Liver (tissue), 9 donors: ENCODE results near the gene C6orf120. TPM values are rescaled to one million over a fixed set of nuclear protein-coding genes. Genes with fewer than 3 reads are reported as not detected.

ENCODE experiments used
- DNase-seq: peaks from one replicate; pipeline ENCODE4 v3.0.0-alpha.2; 2017; ENCODE audit warnings: low spot score
- H3K27ac ChIP-seq, 2 donors: one replicate each; pipeline ENCODE4 v1.7.0; 2013; ENCODE audit warnings: inconsistent platforms in 2 of 2, low read length in 2 of 2, control low read depth in 1 of 2, low read depth in 1 of 2, mild to moderate bottlenecking in 1 of 2
- H3K27me3 ChIP-seq, 4 donors: one replicate each; pipeline versions ENCODE4 v1.6.1 to v1.7.0; 2013; ENCODE audit warnings: low read length in 3 of 4, inconsistent platforms in 1 of 4, mild to moderate bottlenecking in 1 of 4, moderate library complexity in 1 of 4; ENCODE audit not compliant: control insufficient read depth in 4 of 4, insufficient read depth in 4 of 4
- H3K36me3 ChIP-seq, 4 donors: one replicate each; pipeline versions ENCODE4 v1.6.1 to v1.7.0; 2013; ENCODE audit warnings: low read length in 3 of 4, mild to moderate bottlenecking in 3 of 4, low read depth in 1 of 4, moderate library complexity in 1 of 4; ENCODE audit not compliant: control insufficient read depth in 4 of 4, insufficient read depth in 3 of 4
- H3K4me1 ChIP-seq, 4 donors: one replicate each; pipeline versions ENCODE4 v1.6.1 to v1.7.0; 2013; ENCODE audit warnings: low read length in 3 of 4, mild to moderate bottlenecking in 3 of 4, moderate library complexity in 1 of 4; ENCODE audit not compliant: control insufficient read depth in 4 of 4, insufficient read depth in 4 of 4
- H3K4me3 ChIP-seq, 3 donors: one replicate each; pipeline versions ENCODE4 v1.6.1 to v1.7.0; 2013; ENCODE audit warnings: low read length in 3 of 3, control low read depth in 1 of 3, low read depth in 1 of 3, mild to moderate bottlenecking in 1 of 3
- H3K9ac ChIP-seq, 2 donors: one replicate each; pipeline ENCODE4 v1.7.0; 2013; ENCODE audit warnings: low read length in 2 of 2, mild to moderate bottlenecking in 2 of 2, moderate library complexity in 2 of 2, control low read depth in 1 of 2, low read depth in 1 of 2
- H3K9me3 ChIP-seq, 4 donors: one replicate each; pipeline versions ENCODE4 v1.6.1 to v1.7.0; 2013; ENCODE audit warnings: low read length in 3 of 4; ENCODE audit not compliant: control insufficient read depth in 4 of 4
- ATF3 ChIP-seq: IDR thresholded peaks from 2 replicates; pipeline ENCODE4 v1.6.1; 2016; ENCODE audit warnings: antibody characterized with exemption
- CTCF ChIP-seq: fragments of 150-350 bp; IDR thresholded peaks from 2 replicates; pipeline ENCODE4 v1.5.1; 2017; ENCODE audit warnings: improper control_type of control experiment, low read depth, low read length; ENCODE audit not compliant: missing input control
- EGR1 ChIP-seq, 2 donors: IDR thresholded peaks; 2 replicates each; pipeline ENCODE4 v1.6.1; 2016 to 2018; ENCODE audit warnings: antibody characterized with exemption in 2 of 2, low read depth in 2 of 2
- FOXA1 ChIP-seq: IDR thresholded peaks from 2 replicates; pipeline ENCODE4 v1.6.1; 2016; ENCODE audit warnings: antibody characterized with exemption
- GABPA ChIP-seq, 2 donors: IDR thresholded peaks in 1 of 2; conservative IDR thresholded peaks in 1 of 2; 2 replicates each; pipeline ENCODE4 v1.6.1; 2016; ENCODE audit warnings: antibody characterized with exemption in 2 of 2, mild to moderate bottlenecking in 1 of 2, moderate library complexity in 1 of 2
- HNF4A ChIP-seq, 2 donors: conservative IDR thresholded peaks; 2 replicates each; pipeline ENCODE4 v1.6.1; 2016; ENCODE audit warnings: antibody characterized with exemption in 2 of 2, mild to moderate bottlenecking in 2 of 2
- HNF4G ChIP-seq: IDR thresholded peaks from 2 replicates; pipeline ENCODE4 v1.6.1; 2016; ENCODE audit warnings: antibody characterized with exemption
- JUND ChIP-seq, 2 donors: IDR thresholded peaks; 2 replicates each; pipeline ENCODE4 v1.6.1; 2016; ENCODE audit warnings: antibody characterized with exemption in 2 of 2
- MAX ChIP-seq: IDR thresholded peaks from 2 replicates; pipeline ENCODE4 v1.6.1; 2016; ENCODE audit warnings: antibody characterized with exemption
- NR2F2 ChIP-seq: IDR thresholded peaks from 2 replicates; pipeline ENCODE4 v1.6.1; 2016; ENCODE audit warnings: antibody characterized with exemption
- RAD21 ChIP-seq, 2 donors: IDR thresholded peaks; 2 replicates each; pipeline ENCODE4 v1.6.1; 2016; ENCODE audit warnings: antibody characterized with exemption in 2 of 2, mild to moderate bottlenecking in 2 of 2
- REST ChIP-seq: IDR thresholded peaks from 2 replicates; pipeline ENCODE4 v1.6.1; 2016; ENCODE audit warnings: antibody characterized with exemption, mild to moderate bottlenecking
- RXRA ChIP-seq, 2 donors: IDR thresholded peaks; 2 replicates each; pipeline ENCODE4 v1.6.1; 2017 to 2018; ENCODE audit warnings: antibody characterized with exemption in 2 of 2, mild to moderate bottlenecking in 1 of 2
- SP1 ChIP-seq: IDR thresholded peaks from 2 replicates; pipeline ENCODE4 v1.6.1; 2018; ENCODE audit warnings: antibody characterized with exemption, mild to moderate bottlenecking
- TAF1 ChIP-seq: conservative IDR thresholded peaks from 2 replicates; pipeline ENCODE4 v1.6.1; 2016; ENCODE audit warnings: antibody characterized with exemption, mild to moderate bottlenecking
- YY1 ChIP-seq: IDR thresholded peaks from 2 replicates; pipeline ENCODE4 v1.6.1; 2016; ENCODE audit warnings: antibody characterized with exemption, mild to moderate bottlenecking
- ZBTB33 ChIP-seq: IDR thresholded peaks from 2 replicates; pipeline ENCODE4 v1.6.1; 2016; ENCODE audit warnings: antibody characterized with exemption
- WGBS: extraction: QIAGEN DNeasy Blood & Tissue Kit; methylation state at CpG from one replicate; pipeline ENCODE4 v1.1.7; 2013; 5-methylcytosine and 5-hydroxymethylcytosine counted together
- polyA plus RNA-seq, 2 donors: library from polyadenylated mRNA; stranded (reverse) in 1 of 2; unstranded in 1 of 2; fragments of 200-250 nt in 1 of 2; fragments of >200 nt in 1 of 2; fragmentation: Nextera tagmentation in 1 of 2; extraction: Ambion mirVana in 1 of 2; gene quantifications; one replicate each; pipeline versions ENCODE4 v1.2.1 to v1.2.3, GENCODE V29; 2013 to 2015
- total RNA-seq, 2 donors: library from RNA; depleted of rRNA; stranded (reverse); fragments of >200 nt; gene quantifications; one replicate each; pipeline ENCODE4 v1.2.3, GENCODE V29; 2014
- donor health status: healthy.
- donor health status: healthy.
- donor health status: healthy.
- donor health status: healthy.
- donor health status: healthy.

Gene C6orf120
- total and polyA plus RNA-seq, 4 donors, result 10.5 to 29.7 (median 19.4) TPM

GRCh38 chr6:169667716-169668115, 34.2 kb upstream of the C6orf120 start:
- Histone ChIP-seq H3K27ac (no peak overlapping the region), H3K9ac (no peak overlapping the region), H3K4me1 (no peaks in the 10 kb centered on the region), H3K27me3 (no peaks in the 10 kb centered on the region), H3K4me3 (no peak overlapping the region), H3K36me3 (peaks cover 4 to 56% (median 23%) of the 10 kb centered on the region in 4 donors), H3K9me3 (no peaks in the 10 kb centered on the region)
- TF ChIP-seq SP1, result no peak
- TF ChIP-seq CTCF, result no peak
- TF ChIP-seq TAF1, result no peak
- TF ChIP-seq ATF3, result no peak
- no peak for TF ChIP-seq RXRA (IDR thresholded peaks at IDR 0.05)
- no peak for TF ChIP-seq MAX
- no peak for TF ChIP-seq YY1
- TF ChIP-seq GABPA (IDR thresholded peaks at IDR 0.05 in 1 of 2, conservative IDR thresholded peaks at IDR 0.05 in 1 of 2), result no peak
- TF ChIP-seq FOXA1, result no peak
- TF ChIP-seq EGR1 (IDR thresholded peaks at IDR 0.05; ENCODE audit: low read depth in 2 of 2), result no peak
- no peak for TF ChIP-seq ZBTB33
- no peak for TF ChIP-seq NR2F2
- TF ChIP-seq REST, result no peak
- TF ChIP-seq HNF4G, result no peak
- no peak for TF ChIP-seq RAD21 (IDR thresholded peaks at IDR 0.05)
- TF ChIP-seq JUND (IDR thresholded peaks at IDR 0.05), result no peak
- no peak for TF ChIP-seq HNF4A (conservative IDR thresholded peaks at IDR 0.05)
- WGBS, result 98% methylated on average over 27 of the region's 27 CpGs
- no peak for DNase-seq
